Measurements from ENCODE around the gene DALRD3.

The DALRD3 gene

DNA sequence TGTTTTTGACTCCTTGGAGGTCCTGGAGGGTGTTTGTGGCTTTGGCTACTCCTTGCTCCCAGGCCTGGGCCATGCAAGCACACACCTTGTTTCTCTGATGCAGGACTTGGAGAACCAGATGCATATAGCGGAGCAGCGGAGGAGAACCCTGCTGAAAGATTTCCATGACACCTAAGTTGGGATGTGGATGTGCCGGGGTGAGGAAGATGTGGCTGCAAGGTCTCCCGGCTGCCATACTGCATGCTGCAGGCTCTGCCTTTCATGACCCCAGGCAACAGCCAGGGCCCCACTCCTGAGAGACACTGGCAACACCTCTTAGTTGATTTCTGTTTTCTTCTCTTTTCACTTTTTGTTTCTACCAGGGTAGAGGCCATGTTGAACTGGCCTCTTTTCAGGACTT is 35.3 kb downstream of the DALRD3 start (continued):
- TF ChIP-seq, protein P1, sequence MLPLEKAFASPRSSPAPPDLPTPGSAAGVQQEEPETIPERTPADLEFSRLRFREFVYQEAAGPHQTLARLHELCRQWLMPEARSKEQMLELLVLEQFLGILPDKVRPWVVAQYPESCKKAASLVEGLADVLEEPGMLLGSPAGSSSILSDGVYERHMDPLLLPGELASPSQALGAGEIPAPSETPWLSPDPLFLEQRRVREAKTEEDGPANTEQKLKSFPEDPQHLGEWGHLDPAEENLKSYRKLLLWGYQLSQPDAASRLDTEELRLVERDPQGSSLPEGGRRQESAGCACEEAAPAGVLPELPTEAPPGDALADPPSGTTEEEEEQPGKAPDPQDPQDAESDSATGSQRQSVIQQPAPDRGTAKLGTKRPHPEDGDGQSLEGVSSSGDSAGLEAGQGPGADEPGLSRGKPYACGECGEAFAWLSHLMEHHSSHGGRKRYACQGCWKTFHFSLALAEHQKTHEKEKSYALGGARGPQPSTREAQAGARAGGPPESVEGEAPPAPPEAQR (tag by site-specific recombination; IDR thresholded peaks at IDR 0.05), result no peak
- TF ChIP-seq ZNF830 (tag by site-specific recombination; IDR thresholded peaks at IDR 0.05; ENCODE audit: low read depth) (no peak), ZFHX2 (tag by site-specific recombination; conservative IDR thresholded peaks at IDR 0.05) (no peak), ZBTB20 (tag by site-specific recombination; IDR thresholded peaks at IDR 0.05) (no peak)

DNA sequence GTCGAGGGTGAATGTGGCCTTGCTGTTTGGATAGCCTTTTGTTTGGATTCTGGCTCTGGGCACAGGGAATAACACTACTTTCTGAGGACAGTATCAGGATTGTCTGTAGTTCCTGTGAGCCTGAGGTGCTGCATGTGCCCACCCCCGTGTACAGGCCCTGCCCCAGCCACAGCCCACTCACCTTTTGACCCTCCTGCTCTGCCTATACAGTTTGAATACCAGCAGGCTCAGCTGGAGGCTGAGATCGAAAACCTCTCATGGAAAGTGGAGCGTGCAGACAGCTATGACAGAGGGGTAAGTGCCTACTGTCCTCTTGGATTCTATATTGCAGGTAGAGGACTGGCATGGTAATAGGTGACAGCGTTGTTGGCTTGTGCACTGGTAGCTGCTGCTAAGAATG is 35.7 kb downstream of the DALRD3 start:
- no peaks in the 10 kb centered on the region for H3K4me1 ChIP-seq (ENCODE audit: control insufficient read depth, insufficient read depth, low read length)
- H3K9me3 ChIP-seq (ENCODE audit: control insufficient read depth, insufficient read depth, low read depth, low read length), result no peaks in the 10 kb centered on the region
- POLR2A ChIA-PET, result no interaction called here
- H3K27ac ChIP-seq (ENCODE audit: extremely low read depth, low read depth, low read length), result no peak overlapping the region
- CTCF ChIA-PET, result no interaction called here
- no peak for TF ChIP-seq ZNF341 (tag by site-specific recombination; IDR thresholded peaks at IDR 0.05; ENCODE audit: low read depth)
- TF ChIP-seq ZEB2 (tag by site-specific recombination; IDR thresholded peaks at IDR 0.05), result no peak
- TF ChIP-seq ZNF48 (tag by site-specific recombination; IDR thresholded peaks at IDR 0.05), result no peak
- TF ChIP-seq ZNF19 (tag by site-specific recombination; IDR thresholded peaks at IDR 0.05; ENCODE audit: low read depth), result no peak
- TF ChIP-seq, protein P2, sequence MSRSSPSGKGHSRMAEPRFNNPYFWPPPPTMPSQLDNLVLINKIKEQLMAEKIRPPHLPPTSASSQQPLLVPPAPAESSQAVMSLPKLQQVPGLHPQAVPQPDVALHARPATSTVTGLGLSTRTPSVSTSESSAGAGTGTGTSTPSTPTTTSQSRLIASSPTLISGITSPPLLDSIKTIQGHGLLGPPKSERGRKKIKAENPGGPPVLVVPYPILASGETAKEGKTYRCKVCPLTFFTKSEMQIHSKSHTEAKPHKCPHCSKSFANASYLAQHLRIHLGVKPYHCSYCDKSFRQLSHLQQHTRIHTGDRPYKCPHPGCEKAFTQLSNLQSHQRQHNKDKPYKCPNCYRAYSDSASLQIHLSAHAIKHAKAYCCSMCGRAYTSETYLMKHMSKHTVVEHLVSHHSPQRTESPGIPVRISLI (tag by site-specific recombination; IDR thresholded peaks at IDR 0.05), result no peak
- no peak for TF ChIP-seq GLI2 (tag by site-specific recombination; IDR thresholded peaks at IDR 0.05; ENCODE audit: borderline replicate concordance, low read depth)
- TF ChIP-seq, protein P3, sequence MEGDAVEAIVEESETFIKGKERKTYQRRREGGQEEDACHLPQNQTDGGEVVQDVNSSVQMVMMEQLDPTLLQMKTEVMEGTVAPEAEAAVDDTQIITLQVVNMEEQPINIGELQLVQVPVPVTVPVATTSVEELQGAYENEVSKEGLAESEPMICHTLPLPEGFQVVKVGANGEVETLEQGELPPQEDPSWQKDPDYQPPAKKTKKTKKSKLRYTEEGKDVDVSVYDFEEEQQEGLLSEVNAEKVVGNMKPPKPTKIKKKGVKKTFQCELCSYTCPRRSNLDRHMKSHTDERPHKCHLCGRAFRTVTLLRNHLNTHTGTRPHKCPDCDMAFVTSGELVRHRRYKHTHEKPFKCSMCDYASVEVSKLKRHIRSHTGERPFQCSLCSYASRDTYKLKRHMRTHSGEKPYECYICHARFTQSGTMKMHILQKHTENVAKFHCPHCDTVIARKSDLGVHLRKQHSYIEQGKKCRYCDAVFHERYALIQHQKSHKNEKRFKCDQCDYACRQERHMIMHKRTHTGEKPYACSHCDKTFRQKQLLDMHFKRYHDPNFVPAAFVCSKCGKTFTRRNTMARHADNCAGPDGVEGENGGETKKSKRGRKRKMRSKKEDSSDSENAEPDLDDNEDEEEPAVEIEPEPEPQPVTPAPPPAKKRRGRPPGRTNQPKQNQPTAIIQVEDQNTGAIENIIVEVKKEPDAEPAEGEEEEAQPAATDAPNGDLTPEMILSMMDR (tag by site-specific recombination; IDR thresholded peaks at IDR 0.05), result no peak
- peaks cover 11 to 84% of the 10 kb centered on the region in 2 experiments for H3K36me3 ChIP-seq (ENCODE audit: control insufficient read depth in 2 of 2, insufficient read depth in 1 of 2, low read length in 2 of 2)
- H3K4me3 ChIP-seq (ENCODE audit: low read depth, low read length), result no peak overlapping the region

DNA sequence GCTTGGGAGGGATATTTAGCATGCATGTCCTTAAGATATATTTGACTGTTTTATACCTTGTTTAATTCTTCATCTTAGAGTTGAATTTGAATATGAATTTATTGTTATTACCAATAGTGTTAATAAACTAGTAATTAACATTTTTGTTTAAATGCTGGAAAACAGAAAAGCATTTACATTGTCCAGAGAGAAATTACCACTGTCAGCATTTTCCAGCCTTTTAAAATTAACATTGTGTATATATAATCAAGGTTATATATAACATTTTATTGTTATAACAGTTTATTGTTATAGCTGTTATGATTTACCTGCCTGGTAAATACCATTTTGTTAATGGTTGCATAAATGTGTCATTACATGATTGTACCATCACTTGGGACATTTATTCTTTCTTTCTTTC is 36.4 kb downstream of the DALRD3 start:
- Histone ChIP-seq H3K4me1 (ENCODE audit: control insufficient read depth, insufficient read depth, low read length) (no peaks in the 10 kb centered on the region), H3K36me3 (ENCODE audit: control insufficient read depth in 2 of 2, insufficient read depth in 1 of 2, low read length in 2 of 2) (peaks cover 16 to 90% of the 10 kb centered on the region in 2 experiments), H3K4me3 (ENCODE audit: low read depth, low read length) (no peak overlapping the region), H3K27ac (ENCODE audit: extremely low read depth, low read depth, low read length) (no peak overlapping the region), H3K9me3 (ENCODE audit: control insufficient read depth, insufficient read depth, low read depth, low read length) (no peaks in the 10 kb centered on the region)
- CTCF ChIA-PET, result interaction anchor here (0.6 kb wide), 1 partner anchor 37 kb away, joined by 3 read pairs; no protein-coding TSS in a partner anchor
- TF ChIP-seq ZNF658 (tag by site-specific recombination; IDR thresholded peaks at IDR 0.05) (no peak), SCRT2 (tag by site-specific recombination; IDR thresholded peaks at IDR 0.05) (no peak), KLF10 (tag by site-specific recombination; IDR thresholded peaks at IDR 0.05) (no peak)
- TF ChIP-seq, protein P4, sequence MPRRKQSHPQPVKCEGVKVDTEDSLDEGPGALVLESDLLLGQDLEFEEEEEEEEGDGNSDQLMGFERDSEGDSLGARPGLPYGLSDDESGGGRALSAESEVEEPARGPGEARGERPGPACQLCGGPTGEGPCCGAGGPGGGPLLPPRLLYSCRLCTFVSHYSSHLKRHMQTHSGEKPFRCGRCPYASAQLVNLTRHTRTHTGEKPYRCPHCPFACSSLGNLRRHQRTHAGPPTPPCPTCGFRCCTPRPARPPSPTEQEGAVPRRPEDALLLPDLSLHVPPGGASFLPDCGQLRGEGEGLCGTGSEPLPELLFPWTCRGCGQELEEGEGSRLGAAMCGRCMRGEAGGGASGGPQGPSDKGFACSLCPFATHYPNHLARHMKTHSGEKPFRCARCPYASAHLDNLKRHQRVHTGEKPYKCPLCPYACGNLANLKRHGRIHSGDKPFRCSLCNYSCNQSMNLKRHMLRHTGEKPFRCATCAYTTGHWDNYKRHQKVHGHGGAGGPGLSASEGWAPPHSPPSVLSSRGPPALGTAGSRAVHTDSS (tag by site-specific recombination; IDR thresholded peaks at IDR 0.05), result no peak
- POLR2A ChIA-PET, result interaction anchor here (0.6 kb wide), 1 partner anchor 508 kb away, joined by 3 read pairs; no protein-coding TSS in a partner anchor

DNA sequence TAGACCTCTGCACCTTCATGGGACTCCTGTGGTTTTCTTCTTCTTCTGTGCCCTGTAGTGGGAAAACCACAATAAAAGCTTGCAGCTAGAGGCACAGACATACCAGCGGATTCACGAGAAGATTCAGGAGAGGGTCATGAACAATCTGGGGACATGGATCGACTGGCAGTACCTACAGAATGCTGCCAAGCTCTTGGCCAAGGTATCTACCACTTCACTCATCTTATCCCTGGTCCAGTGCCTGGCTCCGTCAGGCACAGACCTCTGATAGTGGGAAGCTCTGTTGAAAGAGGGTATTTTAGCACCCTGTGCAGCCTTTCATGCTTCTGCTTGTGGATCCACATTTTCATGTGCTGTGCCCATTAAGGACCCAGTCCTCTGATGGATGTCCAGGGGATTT is 38.1 kb downstream of the DALRD3 start:
- Histone ChIP-seq H3K9me3 (ENCODE audit: control insufficient read depth, insufficient read depth, low read depth, low read length) (no peaks in the 10 kb centered on the region), H3K27ac (ENCODE audit: extremely low read depth, low read depth, low read length) (no peak overlapping the region), H3K4me1 (ENCODE audit: control insufficient read depth, insufficient read depth, low read length) (no peaks in the 10 kb centered on the region), H3K4me3 (ENCODE audit: low read depth, low read length) (no peak overlapping the region), H3K36me3 (ENCODE audit: control insufficient read depth in 2 of 2, insufficient read depth in 1 of 2, low read length in 2 of 2) (peaks cover 23 to 90% of the 10 kb centered on the region in 2 experiments)
- ChIA-PET POLR2A (no interaction called here), CTCF (no interaction called here)
- TF ChIP-seq SP2 (tag by site-specific recombination; IDR thresholded peaks at IDR 0.05), result no peak
- TF ChIP-seq ZNF514 (tag by site-specific recombination; IDR thresholded peaks at IDR 0.05), result no peak
- TF ChIP-seq ZNF341 (tag by site-specific recombination; IDR thresholded peaks at IDR 0.05; ENCODE audit: low read depth), result no peak
- TF ChIP-seq FEZF1 (tag by site-specific recombination; IDR thresholded peaks at IDR 0.05), result no peak
- TF ChIP-seq ZNF776 (tag by site-specific recombination; IDR thresholded peaks at IDR 0.05; ENCODE audit: borderline replicate concordance), result no peak
- TF ChIP-seq ZNF610 (tag by site-specific recombination; IDR thresholded peaks at IDR 0.05; ENCODE audit: borderline replicate concordance), result no peak
- TF ChIP-seq RBAK (tag by site-specific recombination; IDR thresholded peaks at IDR 0.05), result no peak
- TF ChIP-seq, protein P5, sequence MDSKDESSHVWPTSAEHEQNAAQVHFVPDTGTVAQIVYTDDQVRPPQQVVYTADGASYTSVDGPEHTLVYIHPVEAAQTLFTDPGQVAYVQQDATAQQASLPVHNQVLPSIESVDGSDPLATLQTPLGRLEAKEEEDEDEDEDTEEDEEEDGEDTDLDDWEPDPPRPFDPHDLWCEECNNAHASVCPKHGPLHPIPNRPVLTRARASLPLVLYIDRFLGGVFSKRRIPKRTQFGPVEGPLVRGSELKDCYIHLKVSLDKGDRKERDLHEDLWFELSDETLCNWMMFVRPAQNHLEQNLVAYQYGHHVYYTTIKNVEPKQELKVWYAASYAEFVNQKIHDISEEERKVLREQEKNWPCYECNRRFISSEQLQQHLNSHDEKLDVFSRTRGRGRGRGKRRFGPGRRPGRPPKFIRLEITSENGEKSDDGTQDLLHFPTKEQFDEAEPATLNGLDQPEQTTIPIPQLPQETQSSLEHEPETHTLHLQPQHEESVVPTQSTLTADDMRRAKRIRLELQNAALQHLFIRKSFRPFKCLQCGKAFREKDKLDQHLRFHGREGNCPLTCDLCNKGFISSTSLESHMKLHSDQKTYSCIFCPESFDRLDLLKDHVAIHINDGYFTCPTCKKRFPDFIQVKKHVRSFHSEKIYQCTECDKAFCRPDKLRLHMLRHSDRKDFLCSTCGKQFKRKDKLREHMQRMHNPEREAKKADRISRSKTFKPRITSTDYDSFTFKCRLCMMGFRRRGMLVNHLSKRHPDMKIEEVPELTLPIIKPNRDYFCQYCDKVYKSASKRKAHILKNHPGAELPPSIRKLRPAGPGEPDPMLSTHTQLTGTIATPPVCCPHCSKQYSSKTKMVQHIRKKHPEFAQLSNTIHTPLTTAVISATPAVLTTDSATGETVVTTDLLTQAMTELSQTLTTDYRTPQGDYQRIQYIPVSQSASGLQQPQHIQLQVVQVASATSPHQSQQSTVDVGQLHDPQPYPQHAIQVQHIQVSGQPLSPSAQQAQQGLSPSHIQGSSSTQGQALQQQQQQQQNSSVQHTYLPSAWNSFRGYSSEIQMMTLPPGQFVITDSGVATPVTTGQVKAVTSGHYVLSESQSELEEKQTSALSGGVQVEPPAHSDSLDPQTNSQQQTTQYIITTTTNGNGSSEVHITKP (tag by site-specific recombination; IDR thresholded peaks at IDR 0.05), result no peak

All from HEK293 (cell line).